HG02840 (cell line): ENCODE results near the gene HEATR1.
"Not testable (repeated sequence)": the region's sequence is repeated elsewhere in the genome, so short reads cannot be mapped to it uniquely, and the experiment has no call there.

Source experiments
- ATAC-seq: cut with Tn5 transposase; IDR thresholded peaks from one replicate; pipeline ENCODE4 v1.9.1; 2021; ENCODE audit warnings: mild to moderate bottlenecking, moderate library complexity, moderate number of reproducible peaks; ENCODE audit not compliant: unreplicated experiment, low FRiP score

The HEATR1 gene

DNA sequence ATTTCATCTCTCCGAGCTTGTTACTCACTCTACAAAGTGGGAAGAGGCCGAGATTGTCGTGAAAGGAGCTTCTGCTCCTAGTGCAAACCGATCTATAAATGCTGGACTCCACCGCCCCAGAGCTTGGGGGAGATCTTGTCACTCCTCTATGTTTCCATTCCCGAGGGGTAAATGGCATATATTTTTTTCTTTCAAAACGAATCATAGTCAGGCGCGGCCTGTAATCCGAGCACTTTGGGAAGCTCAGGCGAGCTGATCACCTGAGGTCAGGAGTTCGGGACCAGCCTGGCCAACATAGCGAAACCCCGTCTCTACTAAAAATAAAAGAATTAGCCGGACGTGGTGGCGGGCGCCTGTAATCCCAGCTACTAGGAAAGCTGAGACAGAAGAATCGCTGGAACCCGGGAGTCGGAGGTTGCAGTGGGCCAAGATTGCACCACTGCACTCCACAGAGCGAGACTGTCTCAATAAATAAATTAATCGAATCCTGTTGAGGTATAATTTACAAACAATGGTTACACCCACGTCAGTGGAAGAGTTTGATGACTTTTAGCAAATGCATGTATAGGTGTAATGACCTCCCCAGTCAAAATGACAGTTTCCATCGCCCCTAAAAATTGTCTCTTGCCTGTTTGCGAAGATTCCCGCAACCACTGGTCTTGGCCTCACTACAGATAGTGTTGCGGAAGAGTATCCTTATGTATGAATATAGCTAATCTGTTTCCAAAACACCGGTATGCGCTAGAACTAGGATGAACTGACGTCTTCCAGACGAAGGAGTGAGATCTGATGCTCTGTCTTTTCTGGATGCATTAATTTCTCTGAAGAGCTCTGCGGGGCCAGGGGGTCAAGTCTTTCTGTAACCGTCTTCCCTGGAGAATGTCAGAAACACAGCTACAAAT, 840 bp upstream of the HEATR1 start:
- no peak for ATAC-seq

DNA sequence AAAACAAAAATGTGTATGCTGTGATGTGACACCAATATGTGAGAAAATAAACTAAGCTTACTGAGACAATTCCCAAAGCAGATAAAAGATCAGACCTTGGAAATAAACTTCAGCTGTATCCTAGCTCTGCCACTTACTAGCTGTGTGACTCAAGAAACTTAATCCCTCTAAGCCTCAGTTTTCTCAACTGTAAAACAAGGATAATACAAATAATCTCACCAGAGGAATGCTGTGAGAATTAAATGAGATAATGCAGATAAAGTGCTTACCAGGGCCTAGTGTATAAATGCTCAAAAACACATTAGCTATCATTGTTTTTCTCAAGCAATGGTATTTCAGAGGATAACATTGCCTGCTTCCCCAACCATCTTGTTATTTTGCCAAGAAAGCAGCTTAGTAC, 2.1 kb downstream of the HEATR1 start:
- ATAC-seq: no peak

DNA sequence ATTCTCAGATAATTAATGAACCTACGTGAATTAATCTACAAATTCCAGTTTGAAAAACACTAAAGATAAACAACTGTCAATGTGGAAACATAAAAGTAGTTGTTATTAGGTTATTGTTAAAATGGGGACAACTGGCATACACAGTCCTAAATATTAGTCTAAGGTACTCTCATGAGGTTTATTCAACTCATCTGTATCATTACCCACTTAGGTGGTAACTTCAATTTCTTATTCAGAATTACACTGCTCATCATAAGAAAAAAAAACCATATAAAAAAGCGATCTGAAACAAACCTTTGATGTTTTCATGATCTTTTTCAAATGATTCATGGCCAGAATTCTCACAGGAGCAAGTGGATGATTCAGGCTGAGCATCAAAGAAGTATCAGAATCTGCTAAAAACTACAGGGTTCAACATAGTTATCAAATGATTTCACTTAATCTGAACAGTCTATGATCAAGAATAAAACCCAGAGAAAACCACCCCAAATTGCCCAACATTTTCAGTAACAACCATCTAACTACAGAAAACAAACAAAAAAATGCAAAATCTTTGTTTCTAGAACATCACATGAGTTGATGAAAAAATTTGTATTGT, 13.7 kb downstream of the HEATR1 start:
- no peak for ATAC-seq

DNA sequence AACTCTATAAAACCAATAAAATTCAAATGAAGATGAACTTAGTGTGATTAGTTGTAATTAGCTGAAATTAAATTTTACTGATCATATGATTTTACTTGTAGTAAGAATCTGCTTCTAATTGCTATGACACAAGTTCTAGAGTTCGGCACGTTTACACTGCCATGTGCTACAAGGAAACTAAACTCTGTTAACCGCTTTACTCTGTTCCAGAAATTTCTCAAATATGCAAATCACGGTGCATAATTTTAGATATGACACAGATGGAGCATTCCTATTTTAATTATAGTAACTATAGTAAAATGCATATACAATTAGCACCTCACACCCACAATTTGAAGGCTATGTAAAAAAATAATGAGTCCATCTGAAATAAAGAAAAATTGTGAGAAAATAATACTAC, 14.8 kb downstream of the HEATR1 start:
- no peak for ATAC-seq

DNA sequence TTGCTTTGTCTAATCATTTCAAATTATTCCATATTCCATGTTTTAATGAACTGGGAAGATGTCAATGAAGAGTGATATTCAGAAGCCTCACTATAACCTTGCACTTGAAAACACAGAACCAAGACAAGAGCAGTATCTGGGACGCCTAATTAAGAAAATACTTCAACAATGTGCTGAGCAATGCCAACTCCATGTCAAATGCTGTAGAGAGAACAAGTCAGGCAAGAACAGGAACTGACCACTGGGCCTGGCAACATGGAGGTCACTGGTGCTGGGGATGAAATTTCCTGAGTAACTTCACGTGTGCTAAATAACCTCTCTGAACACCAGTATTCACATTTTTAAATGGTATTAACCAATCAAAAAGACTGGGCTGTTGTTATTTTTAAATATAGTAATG, 22.8 kb downstream of the HEATR1 start:
- ATAC-seq: no peak

DNA sequence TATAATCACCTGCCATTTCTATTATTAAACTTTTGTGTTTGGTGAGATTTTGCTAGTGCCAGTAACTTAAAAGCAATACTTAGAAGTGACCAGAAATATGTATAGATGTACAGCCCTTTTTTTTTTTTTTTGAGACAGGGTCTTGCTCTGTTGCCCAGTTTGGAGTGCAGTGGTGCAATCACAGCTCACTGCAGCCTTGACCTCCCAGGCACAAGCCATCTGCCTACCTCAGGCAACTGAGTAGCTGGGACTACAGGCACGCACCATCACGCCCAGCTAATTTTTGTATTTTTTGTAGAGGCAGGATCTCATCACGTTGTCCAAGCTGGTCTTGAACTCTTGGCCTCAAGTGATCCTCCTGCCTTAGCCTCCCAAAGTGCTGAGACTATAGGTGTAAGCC, 23.9 kb downstream of the HEATR1 start:
- not testable (repeated sequence) for ATAC-seq

DNA sequence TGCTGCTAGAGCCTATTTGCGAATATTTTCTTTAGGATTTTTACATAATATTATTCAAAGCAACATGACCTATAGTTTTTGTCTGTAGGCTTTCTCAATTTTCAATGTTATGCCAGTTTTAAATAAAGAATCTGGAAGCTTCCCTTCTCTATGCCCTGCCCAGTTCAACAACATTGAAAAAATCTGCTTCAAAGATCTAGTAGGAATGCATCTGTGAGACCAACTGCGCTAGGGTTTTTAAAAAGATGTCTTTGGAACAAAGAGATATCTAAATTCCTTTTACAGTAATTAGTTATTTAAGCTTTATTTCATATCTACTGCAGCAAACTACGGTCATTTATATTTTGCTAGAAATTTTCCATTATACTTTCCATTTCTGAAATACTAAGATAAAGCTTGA, 25.7 kb downstream of the HEATR1 start:
- no peak for ATAC-seq

DNA sequence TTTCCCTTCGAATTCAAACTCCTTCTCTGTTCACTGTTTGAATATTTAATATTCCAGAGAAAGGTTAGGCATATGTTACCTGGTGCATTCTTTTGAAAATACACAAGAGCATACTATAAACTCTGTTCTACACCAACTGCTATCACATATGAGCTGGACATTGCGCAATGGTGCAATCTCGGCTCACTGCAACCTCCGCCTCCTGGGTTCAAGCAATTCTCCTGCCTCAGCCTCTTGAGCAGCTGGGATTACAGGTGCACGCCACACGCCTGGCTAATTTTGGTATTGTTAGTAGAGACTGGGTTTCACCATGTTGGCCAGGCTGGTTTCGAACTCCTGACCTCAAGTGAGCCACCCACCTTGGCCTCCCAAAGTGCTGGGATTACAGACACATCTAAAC, 27.3 kb downstream of the HEATR1 start:
- ATAC-seq: not testable (repeated sequence)

DNA sequence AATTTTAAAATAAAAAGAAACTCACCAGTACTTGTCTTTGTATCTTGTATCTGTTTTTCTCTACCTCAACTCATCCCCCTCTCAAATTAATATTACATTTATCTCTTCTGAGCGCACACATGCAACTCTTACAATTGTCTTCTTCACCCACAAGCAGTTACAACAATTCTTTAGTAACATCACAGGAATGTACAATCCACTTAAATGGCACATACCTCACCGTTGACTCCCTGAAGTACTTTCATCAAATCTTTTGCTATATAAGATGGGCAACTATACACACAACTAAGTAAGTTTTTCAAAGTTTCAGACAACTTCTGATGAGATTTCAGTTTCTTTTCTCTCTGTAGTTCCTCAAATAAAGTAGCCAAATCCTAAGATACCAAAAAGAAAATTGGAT, 28.3 kb downstream of the HEATR1 start:
- no peak for ATAC-seq

DNA sequence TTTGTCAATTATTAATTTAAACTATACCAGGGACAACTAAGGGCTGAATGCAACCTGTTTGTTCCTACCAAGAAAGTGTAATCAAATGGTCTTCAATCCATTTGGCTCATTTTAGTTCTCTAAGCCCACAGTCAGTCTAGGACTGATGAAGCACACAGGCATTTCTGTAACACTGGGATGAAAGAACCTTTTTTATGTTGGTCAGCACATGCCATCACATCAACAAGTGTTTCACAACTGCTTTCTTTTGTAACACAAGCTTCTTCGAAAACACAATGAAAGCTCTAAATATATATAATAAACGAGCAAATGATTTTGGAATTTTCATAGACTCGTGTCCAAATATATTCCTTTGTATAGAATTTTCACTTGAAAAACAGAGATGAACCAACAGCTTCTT, 28.8 kb downstream of the HEATR1 start:
- no peak for ATAC-seq

DNA sequence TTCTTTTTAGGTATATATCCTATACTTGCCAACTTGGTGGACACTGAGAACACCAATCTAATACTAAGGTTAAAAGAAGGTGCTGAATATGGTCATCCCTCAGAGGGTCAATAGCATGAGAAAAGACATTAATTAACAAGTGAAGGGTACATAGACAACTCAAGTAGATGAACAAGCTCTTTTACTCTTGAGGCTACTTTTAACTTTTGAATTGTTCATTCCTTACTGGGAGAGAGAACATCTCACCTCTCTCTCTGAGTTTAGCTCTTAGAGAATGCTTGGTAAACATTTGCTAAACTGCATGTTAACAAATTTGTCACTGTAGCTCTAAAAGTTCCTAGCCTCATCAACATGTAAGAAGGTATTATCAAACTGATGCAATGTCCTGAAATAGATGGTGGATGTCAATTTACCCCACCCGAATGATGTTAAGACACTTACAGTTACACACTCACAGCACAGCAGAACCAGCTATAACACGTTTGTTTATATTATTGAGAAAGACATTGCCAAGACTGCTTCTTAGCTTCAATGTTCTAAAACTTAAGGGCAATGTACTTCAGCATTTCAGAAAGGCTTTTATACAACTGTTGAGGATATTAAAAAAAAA, 35.9 kb downstream of the HEATR1 start:
- no peak for ATAC-seq

DNA sequence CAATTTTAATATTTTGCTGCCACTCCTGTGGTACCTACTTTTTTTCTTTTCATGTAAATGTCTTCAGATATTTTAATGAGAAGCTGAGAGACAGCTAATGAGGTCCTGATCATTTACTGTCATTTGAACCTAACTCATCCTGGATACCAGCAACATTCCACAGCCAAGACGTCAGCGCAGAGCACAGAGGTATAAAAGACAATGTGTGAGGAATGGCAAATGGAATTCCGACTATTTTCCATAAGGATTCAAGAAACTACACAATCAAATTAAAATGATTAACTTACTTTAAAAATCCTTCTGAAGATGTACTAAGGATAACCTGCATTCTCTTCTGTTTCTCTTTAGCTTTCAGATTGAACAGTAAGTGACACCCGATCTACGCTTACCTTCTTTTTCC, 38.8 kb downstream of the HEATR1 start:
- ATAC-seq: no peak

DNA sequence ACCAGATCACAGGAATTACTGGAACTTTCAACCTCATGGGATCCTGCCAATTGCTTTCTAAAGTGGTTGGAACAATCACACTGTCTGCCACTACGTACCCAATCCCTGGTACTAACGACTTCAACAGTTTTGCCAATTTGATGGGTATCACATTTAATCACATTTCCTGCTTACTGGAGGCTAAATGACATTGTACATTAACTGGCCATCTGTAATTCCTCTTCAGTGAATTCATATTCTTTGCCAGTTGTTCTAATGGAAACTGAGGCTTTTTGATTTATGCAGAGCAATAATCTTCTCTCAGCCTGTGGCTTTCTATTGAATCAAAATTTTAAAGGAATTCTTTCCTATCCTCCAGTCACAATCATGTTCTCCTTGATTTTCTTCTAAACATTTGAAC, 42.3 kb downstream of the HEATR1 start:
- ATAC-seq: no peak

DNA sequence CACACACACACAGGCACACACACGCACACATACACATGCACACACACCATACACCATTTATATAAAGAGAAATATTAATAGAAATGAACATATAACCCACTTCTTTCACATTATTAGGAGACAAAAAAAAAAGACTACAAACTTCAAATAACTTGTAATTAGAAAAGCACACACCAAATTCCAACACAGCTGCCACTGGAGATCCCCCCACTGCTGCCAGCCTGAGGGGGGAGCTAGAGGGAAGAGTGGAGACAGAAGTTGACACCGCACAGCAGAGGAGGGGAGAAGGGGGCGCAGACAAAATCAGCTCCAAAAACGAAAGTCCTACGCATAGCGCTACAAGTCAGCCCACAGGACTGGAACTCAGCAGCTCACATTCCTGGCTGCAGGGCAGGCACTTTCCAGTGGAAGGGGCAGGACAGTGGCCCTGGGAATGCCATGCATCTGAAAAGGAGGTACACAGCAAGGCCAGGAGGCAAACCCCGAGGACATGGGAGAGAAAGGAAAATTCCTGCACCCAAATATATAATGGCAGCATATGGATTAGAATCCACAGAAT, 44.0 kb downstream of the HEATR1 start:
- no peak for ATAC-seq

DNA sequence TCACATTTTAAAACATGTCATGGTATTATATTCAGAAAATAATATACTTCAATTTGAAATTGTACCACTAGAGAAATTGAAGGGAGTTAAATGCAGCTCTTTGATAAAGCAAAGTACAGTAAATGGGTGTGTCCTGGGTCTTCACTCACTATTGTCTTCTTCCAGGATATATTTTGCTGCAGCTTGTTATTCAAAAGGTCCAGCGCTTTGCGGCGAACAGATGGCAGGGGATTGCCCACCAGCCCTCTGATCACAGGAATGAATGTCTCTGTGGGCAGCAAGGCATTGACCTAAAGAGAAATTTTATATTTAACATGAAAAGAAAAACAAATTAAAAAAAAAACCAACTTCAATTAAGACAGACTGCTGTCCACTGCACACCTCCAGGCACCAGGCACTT, 45.5 kb downstream of the HEATR1 start:
- no peak for ATAC-seq

DNA sequence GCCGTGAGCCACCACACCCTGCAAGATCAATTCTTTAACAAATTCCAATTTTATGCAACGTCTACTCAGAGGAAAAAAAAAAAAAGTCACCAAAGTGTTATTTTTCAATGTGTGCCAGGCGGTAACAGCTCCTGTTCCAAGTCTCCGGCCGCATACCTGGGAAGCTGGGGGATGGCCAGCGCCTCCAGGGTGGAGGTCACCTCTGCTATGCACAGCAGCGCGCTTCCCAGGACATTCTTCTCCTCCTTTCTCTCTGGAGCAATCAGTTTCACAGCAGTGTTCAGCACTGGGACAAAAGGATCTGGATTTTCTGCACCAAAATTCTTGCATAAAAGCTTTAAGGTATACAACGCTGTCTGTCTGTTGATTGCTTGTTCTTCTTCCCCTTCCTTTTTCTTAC, 46.2 kb downstream of the HEATR1 start:
- ATAC-seq: no peak

DNA sequence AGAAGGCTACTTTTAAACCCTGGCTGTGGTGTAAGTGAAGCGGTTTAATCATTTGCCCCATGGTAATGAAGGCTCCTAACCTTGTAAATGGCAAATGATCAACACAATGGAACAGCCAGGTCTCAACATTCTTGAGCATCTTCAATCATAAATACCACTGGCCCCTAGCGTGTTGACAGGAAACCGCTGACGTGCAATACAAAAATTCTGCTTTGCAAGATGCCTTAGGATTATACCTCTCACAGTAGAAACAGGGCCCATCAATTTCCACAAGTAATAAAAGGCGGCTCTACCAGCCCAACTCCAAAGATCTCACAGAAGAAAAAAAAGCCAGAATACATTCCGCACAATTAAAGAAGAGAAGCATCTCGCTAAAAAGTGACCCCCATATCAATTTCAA, 47.7 kb downstream of the HEATR1 start:
- no peak for ATAC-seq

DNA sequence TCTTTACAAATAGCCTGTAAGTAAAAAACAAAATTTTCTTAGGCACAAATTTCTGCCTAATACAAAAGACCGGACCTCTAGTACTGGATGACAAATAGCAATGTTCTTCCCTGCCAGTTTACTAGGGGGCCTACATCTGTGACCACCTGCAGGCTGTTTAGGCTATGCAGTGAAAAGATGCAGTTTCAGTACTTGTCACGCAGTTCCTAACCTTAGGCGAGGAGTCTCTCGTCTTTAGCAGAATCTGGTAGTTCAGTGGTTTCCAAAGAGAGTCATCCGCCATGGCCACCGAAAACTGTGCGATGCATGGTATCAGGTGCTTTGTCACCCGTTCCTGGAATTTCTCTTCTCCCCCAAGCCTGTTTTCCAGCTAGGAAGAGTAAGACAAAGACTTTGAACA, 50.9 kb downstream of the HEATR1 start:
- ATAC-seq: no peak

DNA sequence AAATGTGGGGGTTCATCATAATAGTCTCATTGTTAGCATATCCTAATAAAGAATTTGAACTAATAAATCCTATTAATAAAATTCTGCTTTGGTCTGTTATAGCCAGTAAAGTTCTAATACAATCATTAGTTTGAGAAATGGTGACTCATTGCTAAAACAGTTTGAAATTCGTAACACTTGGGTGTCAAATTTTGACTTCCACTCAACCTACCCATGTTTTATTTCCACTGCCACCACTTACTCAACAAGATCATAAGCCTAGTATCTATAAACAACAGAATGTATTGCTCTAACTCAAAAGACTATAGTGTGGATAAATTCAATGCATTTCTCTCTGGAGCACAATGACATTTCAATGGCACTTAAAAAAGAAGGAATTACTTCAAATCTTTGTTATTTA, 51.4 kb downstream of the HEATR1 start:
- ATAC-seq: no peak

DNA sequence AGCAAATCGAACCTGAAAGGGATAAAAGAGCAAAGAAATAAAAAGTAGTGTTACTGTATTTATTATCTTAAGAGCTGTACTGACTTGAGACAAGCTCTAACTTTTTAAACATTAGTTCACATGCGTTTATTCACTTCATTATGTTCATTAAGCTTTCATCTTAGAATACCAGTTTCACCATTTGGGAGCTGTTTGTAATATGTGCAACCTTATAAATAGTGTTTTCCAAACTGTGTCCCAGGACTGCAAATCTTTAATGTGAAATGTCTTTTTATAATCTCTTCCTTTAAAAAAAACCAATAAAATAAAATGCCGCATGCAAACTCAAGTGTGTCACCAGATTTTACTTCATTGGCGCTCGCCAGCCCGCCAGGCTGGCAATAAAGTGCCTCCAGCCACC, 52.2 kb downstream of the HEATR1 start:
- no peak for ATAC-seq
